H9 (cell line): ENCODE measurements around the gene CD93. TPM values are rescaled to one million over a fixed set of nuclear protein-coding genes. Genes with fewer than 3 reads are reported as not detected.

ENCODE experiments used
- DNase-seq: peaks from one replicate; pipeline ENCODE4 v3.0.0-alpha.2; 2017
- H2AFZ ChIP-seq: one replicate; pipeline ENCODE4 v1.6.1; 2013; ENCODE audit warnings: mild to moderate bottlenecking, low read length, control low read depth, moderate library complexity
- H2AK5ac ChIP-seq: 2 replicates; pipeline ENCODE4 v1.6.1; 2013; ENCODE audit warnings: low read length, control low read depth, mixed read lengths; ENCODE audit not compliant: insufficient read length
- H2BK120ac ChIP-seq: one replicate; pipeline ENCODE4 v1.6.1; 2013; ENCODE audit warnings: low read depth, mild to moderate bottlenecking, low read length, control low read depth, inconsistent platforms; ENCODE audit not compliant: poor library complexity, severe bottlenecking
- H2BK12ac ChIP-seq: 2 replicates; pipeline ENCODE4 v1.6.1; 2013; ENCODE audit warnings: low read length, control low read depth, mixed read lengths, low read depth; ENCODE audit not compliant: insufficient read length
- H2BK15ac ChIP-seq: 2 replicates; pipeline ENCODE4 v1.6.1; 2013; ENCODE audit warnings: low read depth, low read length, control low read depth
- H2BK20ac ChIP-seq: one replicate; pipeline ENCODE4 v1.6.1; 2013; ENCODE audit warnings: low read depth, mild to moderate bottlenecking, low read length, control low read depth, inconsistent platforms; ENCODE audit not compliant: poor library complexity, severe bottlenecking
- H2BK5ac ChIP-seq: 2 replicates; pipeline ENCODE4 v1.6.1; 2013; ENCODE audit warnings: low read length, control low read depth, mixed read lengths; ENCODE audit not compliant: insufficient read length
- H3K14ac ChIP-seq: 2 replicates; pipeline ENCODE4 v1.6.1; 2013; ENCODE audit warnings: low read length, control low read depth; ENCODE audit not compliant: insufficient read depth
- H3K18ac ChIP-seq: 2 replicates; pipeline ENCODE4 v1.6.1; 2013; ENCODE audit warnings: low read depth, mild to moderate bottlenecking, mixed read lengths, low read length, control low read depth; ENCODE audit not compliant: insufficient read length
- H3K23ac ChIP-seq: 2 replicates; pipeline ENCODE4 v1.6.1; 2013; ENCODE audit warnings: low read length, control low read depth, mixed read lengths, low read depth; ENCODE audit not compliant: insufficient read length
- H3K23me2 ChIP-seq: 2 replicates; pipeline ENCODE4 v1.6.1; 2013; ENCODE audit warnings: low read depth, mild to moderate bottlenecking, mixed read lengths, low read length, control low read depth; ENCODE audit not compliant: insufficient read length, poor library complexity, severe bottlenecking
- H3K27ac ChIP-seq: 2 replicates; pipeline ENCODE4 v1.5.1; 2013; ENCODE audit warnings: low read length, control low read depth, mixed read lengths, low read depth; ENCODE audit not compliant: insufficient read length
- H3K27me3 ChIP-seq: 2 replicates; pipeline ENCODE4 v1.6.1; 2013; ENCODE audit warnings: low read length, control low read depth, inconsistent platforms; ENCODE audit not compliant: insufficient read depth
- H3K4ac ChIP-seq: 2 replicates; pipeline ENCODE4 v1.6.1; 2013; ENCODE audit warnings: low read depth, mild to moderate bottlenecking, control low read depth, inconsistent platforms, low read length, moderate library complexity
- H3K4me1 ChIP-seq: 2 replicates; pipeline ENCODE4 v1.6.1; 2013; ENCODE audit warnings: low read length, control low read depth, inconsistent platforms; ENCODE audit not compliant: insufficient read depth
- H3K4me2 ChIP-seq: 2 replicates; pipeline ENCODE4 v1.6.1; 2013; ENCODE audit warnings: low read length, control low read depth, mixed read lengths; ENCODE audit not compliant: insufficient read length, insufficient read depth
- H3K56ac ChIP-seq: 2 replicates; pipeline ENCODE4 v1.6.1; 2013; ENCODE audit warnings: low read depth, mild to moderate bottlenecking, mixed read lengths, low read length, control low read depth; ENCODE audit not compliant: insufficient read length
- H3K79me1 ChIP-seq: 2 replicates; pipeline ENCODE4 v1.6.1; 2013; ENCODE audit warnings: low read depth, mild to moderate bottlenecking, moderate library complexity, low read length, control low read depth, inconsistent platforms; ENCODE audit not compliant: insufficient read depth, poor library complexity, severe bottlenecking
- H3K79me2 ChIP-seq: 2 replicates; pipeline ENCODE4 v1.6.1; 2013; ENCODE audit warnings: low read length, control low read depth, inconsistent platforms; ENCODE audit not compliant: insufficient read depth
- H3K9ac ChIP-seq: 2 replicates; pipeline ENCODE4 v1.6.1; 2013; ENCODE audit warnings: low read length, control low read depth, mixed read lengths; ENCODE audit not compliant: insufficient read length; ENCODE audit errors: extremely low read depth
- H3K9me3 ChIP-seq: one replicate; pipeline ENCODE4 v1.6.1; 2013; ENCODE audit warnings: low read depth, low read length, inconsistent platforms; ENCODE audit not compliant: control insufficient read depth
- H3T11ph ChIP-seq: one replicate; pipeline ENCODE4 v1.6.1; 2013; ENCODE audit warnings: mild to moderate bottlenecking, low read length, control low read depth, inconsistent platforms
- H4K20me1 ChIP-seq: one replicate; pipeline ENCODE4 v1.6.1; 2013; ENCODE audit not compliant: control insufficient read depth, insufficient read length, insufficient read depth
- H4K5ac ChIP-seq: 2 replicates; pipeline ENCODE4 v1.6.1; 2013; ENCODE audit warnings: low read depth, mild to moderate bottlenecking, mixed read lengths, low read length, control low read depth; ENCODE audit not compliant: insufficient read length
- H4K8ac ChIP-seq: replicated peaks from 2 replicates; pipeline ENCODE4 v1.6.1; 2013; ENCODE audit warnings: low read length, control low read depth, mixed read lengths, low read depth; ENCODE audit not compliant: insufficient read length
- H4K91ac ChIP-seq: 2 replicates; pipeline ENCODE4 v1.6.1; 2013; ENCODE audit warnings: low read depth, mild to moderate bottlenecking, moderate library complexity, mixed read lengths, low read length, control low read depth; ENCODE audit not compliant: insufficient read length
- H3K27ac Mint-ChIP-seq, 3 experiments: 2 replicates in 2 of 3; 3 replicates in 1 of 3; pipeline ENCODE4 v1.8.0; 2020 to 2021; ENCODE audit warnings: mixed read lengths in 3 of 3, mild to moderate bottlenecking in 1 of 3, moderate library complexity in 1 of 3
- H3K27me3 Mint-ChIP-seq: 2 replicates; pipeline ENCODE4 v1.8.0; 2021; ENCODE audit warnings: low read depth, mild to moderate bottlenecking, moderate library complexity, mixed read lengths
- H3K36me3 Mint-ChIP-seq, 3 experiments: 2 replicates in 2 of 3; 3 replicates in 1 of 3; pipeline ENCODE4 v1.8.0; 2020 to 2021; ENCODE audit warnings: low read depth in 3 of 3, mixed read lengths in 3 of 3; ENCODE audit not compliant: insufficient read depth in 1 of 3
- H3K4me1 Mint-ChIP-seq, 2 experiments: 2 replicates each; pipeline ENCODE4 v1.8.0; 2020; ENCODE audit warnings: mixed read lengths in 2 of 2
- H3K4me3 Mint-ChIP-seq, 2 experiments: 2 replicates in 1 of 2; 3 replicates in 1 of 2; pipeline ENCODE4 v1.8.0; 2020 to 2021; ENCODE audit warnings: mild to moderate bottlenecking in 2 of 2, mixed read lengths in 2 of 2, moderate library complexity in 1 of 2
- H3K9me3 Mint-ChIP-seq, 2 experiments: 2 replicates in 1 of 2; 3 replicates in 1 of 2; pipeline ENCODE4 v1.8.0; 2020; ENCODE audit warnings: mild to moderate bottlenecking in 2 of 2, mixed read lengths in 2 of 2, moderate library complexity in 1 of 2
- CTCF ChIP-seq: fragments of 200-600 bp; sonication (generic); conservative IDR thresholded peaks from 3 replicates; pipeline ENCODE4 v1.8.0; 2021; ENCODE audit warnings: antibody characterized with exemption, mild to moderate bottlenecking
- WGBS: extraction: QIAGEN DNeasy Blood & Tissue Kit; methylation state at CpG from one replicate; pipeline ENCODE4 v1.1.7; 2013; ENCODE audit warnings: missing lambda C conversion rate, low lambda C conversion rate, mixed read lengths; ENCODE audit not compliant: insufficient read length; ENCODE audit errors: extremely low coverage; 5-methylcytosine and 5-hydroxymethylcytosine counted together
- total RNA-seq: library from RNA; stranded (reverse); gene quantifications from 2 replicates; pipeline ENCODE4 v1.2.1, GENCODE V29; 2021

CD93 gene
- total RNA-seq, 1 experiment from 2014 or later: not detected

GRCh38 chr20:23081263-23081819 is 4.8 kb downstream of the CD93 start:
- Histone ChIP-seq H3K79me2 (no peaks in the 10 kb centered on the region), H3T11ph (no peak overlapping the region), H3K23me2 (no peaks in the 10 kb centered on the region), H3K4me2 (no peak overlapping the region), H4K20me1 (no peaks in the 10 kb centered on the region), H3K27ac (no peak overlapping the region), H2BK5ac (no peak overlapping the region), H2AK5ac (no peak overlapping the region), H3K9me3 (no peaks in the 10 kb centered on the region), H3K4ac (no peak overlapping the region), H3K9ac (no peak overlapping the region), H2BK20ac (no peak overlapping the region), H3K18ac (no peak overlapping the region), H4K8ac (no peak overlapping the region), H2BK12ac (no peak overlapping the region), H2BK15ac (no peak overlapping the region), H2AFZ (no peak overlapping the region), H4K5ac (no peak overlapping the region), H3K14ac (no peak overlapping the region), H3K23ac (no peak overlapping the region), H3K79me1 (no peaks in the 10 kb centered on the region), H3K4me1 (no peaks in the 10 kb centered on the region; the same call in 1 of the 2 replicates), H3K27me3 (no peaks in the 10 kb centered on the region), H2BK120ac (no peak overlapping the region), H3K56ac (no peak overlapping the region), H4K91ac (no peak overlapping the region)
- Mint-ChIP-seq H3K27me3 (peaks cover 4% of the 10 kb centered on the region; the same call in 1 of the 2 replicates), H3K9me3 (no peaks in the 10 kb centered on the region), H3K27ac (no peak overlapping the region), H3K4me1 (peaks cover 16 to 19% of the 10 kb centered on the region in 2 experiments), H3K36me3 (no peaks in the 10 kb centered on the region), H3K4me3 (no peak overlapping the region)
- no CpG with 5 or more reads among the region's 9 CpGs for WGBS
- DNase-seq: no peak
- TF ChIP-seq CTCF: no peak
